Coronary artery (tissue), 2 donors: Measurements from ENCODE around the gene CNOT1.

Source experiments
- DNase-seq: peaks from one replicate; pipeline ENCODE4 v3.0.0-alpha.2; 2017; ENCODE audit warnings: low spot score
- H3K27ac ChIP-seq, 2 donors: fragments of 200-600 bp; sonication (generic); one replicate each; pipeline ENCODE4 v1.5.1; 2016 to 2019
- H3K4me3 ChIP-seq: fragments of 200-600 bp; sonication (generic); 2 replicates; pipeline ENCODE4 v1.5.1; 2016; ENCODE audit warnings: mild to moderate bottlenecking, moderate library complexity
- TF ChIP-seq, protein P1 (sequence below): fragments of 200-600 bp; sonication (generic); IDR thresholded peaks from one replicate; pipeline ENCODE4 v1.5.1; 2019; ENCODE audit warnings: antibody characterized with exemption

CNOT1 gene

DNA sequence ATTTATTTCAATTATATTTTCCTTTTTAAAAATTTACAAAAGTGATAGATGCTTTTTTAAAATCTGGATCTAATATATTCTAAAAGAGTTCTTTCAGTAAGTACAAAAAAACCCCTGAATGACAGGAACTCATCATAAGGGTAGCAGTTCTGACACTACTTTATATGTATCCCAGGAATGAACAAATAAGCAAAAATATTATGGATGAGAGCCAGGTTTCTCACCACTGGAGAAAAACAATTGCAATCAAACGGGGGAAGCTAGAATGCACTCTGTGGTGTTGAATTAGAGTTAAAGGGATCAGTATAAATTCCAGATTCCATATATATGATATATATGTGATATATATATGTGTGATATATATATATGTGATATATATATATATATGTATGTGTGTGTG lies 152.8 kb downstream of the CNOT1 start:
- H3K4me3 ChIP-seq: no peak overlapping the region
- no peak for DNase-seq
- no peak overlapping the region for H3K27ac ChIP-seq
- TF ChIP-seq, protein P1, sequence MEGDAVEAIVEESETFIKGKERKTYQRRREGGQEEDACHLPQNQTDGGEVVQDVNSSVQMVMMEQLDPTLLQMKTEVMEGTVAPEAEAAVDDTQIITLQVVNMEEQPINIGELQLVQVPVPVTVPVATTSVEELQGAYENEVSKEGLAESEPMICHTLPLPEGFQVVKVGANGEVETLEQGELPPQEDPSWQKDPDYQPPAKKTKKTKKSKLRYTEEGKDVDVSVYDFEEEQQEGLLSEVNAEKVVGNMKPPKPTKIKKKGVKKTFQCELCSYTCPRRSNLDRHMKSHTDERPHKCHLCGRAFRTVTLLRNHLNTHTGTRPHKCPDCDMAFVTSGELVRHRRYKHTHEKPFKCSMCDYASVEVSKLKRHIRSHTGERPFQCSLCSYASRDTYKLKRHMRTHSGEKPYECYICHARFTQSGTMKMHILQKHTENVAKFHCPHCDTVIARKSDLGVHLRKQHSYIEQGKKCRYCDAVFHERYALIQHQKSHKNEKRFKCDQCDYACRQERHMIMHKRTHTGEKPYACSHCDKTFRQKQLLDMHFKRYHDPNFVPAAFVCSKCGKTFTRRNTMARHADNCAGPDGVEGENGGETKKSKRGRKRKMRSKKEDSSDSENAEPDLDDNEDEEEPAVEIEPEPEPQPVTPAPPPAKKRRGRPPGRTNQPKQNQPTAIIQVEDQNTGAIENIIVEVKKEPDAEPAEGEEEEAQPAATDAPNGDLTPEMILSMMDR: no peak

DNA sequence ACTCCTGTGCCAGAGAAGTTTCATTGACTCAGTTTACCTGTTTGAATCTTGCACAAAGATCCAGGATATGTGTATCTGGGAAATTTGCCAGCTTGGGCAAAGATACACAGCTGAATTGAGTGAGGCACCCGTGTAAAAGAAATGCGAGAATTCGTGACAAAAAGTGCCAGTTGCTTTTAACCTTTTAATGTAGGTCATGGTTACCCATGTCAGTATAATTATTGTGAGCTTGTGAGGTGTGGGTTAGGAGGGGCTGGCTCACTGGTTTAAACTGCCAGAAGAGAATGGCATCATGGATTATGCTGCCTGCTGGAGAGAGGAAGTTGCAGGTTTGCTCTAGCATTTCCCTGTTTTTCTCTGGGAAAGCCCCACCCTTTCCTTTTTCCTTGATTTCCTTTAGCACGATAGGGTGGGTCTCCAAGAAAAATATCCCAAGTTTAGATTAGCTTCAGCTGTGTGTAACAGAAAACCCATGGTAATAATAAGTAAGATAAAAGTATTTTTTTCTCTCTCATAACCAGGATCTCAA lies 154.5 kb downstream of the CNOT1 start:
- Histone ChIP-seq H3K27ac (no peak overlapping the region), H3K4me3 (no peak overlapping the region)
- DNase-seq: no peak
- TF ChIP-seq, protein P1: no peak

DNA sequence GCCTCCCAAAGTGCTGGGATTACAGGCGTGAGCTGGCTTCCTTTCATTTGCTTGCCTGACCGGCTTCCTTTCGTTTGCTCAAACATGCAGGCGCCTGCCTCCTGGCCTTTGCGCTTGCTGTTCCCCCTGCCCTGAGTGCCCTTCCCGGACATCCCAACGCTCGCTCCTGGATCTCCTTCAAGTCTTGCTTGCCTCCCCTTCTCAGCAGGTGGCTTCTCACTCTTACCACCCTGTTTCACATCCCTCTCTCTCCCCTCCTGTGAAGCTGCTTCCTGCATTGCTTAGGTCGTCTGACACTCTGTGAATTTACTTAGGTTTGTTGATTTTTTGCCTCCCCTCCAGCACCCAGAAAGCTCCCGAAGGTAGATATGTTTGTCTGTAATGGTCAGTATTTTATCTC lies 155.3 kb downstream of the CNOT1 start:
- no peak for DNase-seq
- Histone ChIP-seq H3K27ac (peak overlapping the region in 1 of 2 donors; percentile 1), H3K4me3 (no peak overlapping the region)
- TF ChIP-seq, protein P1: no peak

DNA sequence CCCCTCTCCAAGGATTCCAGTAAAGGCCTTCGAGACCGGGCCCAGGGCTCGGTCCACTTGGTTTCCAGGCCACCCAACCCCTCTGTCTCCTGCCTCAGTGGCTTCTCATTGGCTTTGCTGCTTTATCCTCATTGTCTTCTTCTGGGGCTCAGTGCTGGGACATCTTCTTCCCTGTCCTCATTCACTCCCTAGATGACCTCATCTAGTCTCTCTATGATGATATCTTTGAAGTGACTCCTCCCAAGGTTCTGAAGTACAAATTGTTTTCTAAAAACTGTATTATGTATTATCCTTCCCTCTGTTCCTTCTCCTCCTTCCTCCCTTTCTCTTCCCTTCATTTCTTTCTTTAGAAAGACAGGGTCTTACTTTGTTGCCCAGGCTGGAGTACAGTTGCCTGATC lies 156.8 kb downstream of the CNOT1 start:
- TF ChIP-seq, protein P1: no peak
- H3K27ac ChIP-seq: no peak overlapping the region
- no peak overlapping the region for H3K4me3 ChIP-seq
- no peak for DNase-seq

DNA sequence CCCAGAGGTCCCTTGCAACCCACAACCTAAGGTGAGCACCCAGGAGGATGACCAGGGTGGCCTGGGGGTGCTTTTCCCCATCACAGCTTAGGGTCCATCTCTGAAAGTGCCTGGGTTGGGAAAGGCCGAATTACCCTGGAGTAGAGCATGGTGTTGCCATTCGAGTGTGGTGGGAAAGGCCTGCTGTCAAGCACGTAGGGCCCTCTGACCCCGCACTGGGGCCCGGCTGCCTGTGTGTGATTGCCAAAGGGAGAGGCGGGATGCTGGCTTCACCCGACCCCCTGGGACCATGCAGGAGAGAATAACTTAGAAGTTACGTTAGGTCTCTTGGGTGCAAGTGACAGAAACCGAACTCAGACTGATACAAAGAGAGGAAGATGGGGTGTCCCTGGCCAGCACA lies 157.4 kb downstream of the CNOT1 start:
- TF ChIP-seq, protein P1: no peak
- DNase-seq: no peak
- Histone ChIP-seq H3K4me3 (no peak overlapping the region), H3K27ac (no peak overlapping the region)

DNA sequence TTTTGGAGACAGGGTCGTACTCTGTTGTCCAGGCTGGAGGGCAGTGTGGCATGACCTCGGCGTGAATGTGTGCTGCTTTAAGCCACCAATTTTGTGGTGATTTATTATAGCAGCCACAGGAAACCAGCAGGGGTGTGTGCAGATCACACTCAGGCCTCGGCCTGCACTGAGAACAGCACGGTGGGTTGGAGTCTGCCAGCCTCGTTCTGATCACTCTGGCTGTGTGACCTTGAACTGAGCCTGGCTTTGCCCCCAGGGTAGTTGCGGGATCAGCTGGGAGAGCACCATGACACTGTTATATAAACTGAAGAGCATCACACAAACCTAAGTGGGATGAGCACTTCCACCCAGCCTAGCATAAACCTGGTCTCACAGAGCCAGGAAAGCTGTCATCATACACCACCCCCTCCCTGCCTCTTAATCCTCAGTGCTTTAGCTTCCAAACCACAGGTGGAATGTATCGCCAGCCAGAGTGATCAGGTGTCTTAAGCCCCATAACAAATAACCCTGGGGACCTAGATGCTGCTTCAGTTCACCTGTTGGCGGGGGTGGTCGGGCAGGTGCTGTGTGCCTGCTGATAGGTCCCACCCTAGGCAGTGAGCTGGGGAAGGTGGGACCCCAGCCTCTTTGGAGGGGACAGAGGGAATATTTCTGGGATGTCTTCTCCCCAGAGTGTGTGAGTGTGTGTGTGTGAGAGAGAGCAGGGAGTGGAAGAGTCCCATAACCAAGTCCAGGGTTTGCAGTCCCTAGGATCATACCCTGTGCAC lies 158.2 kb downstream of the CNOT1 start:
- no peak for DNase-seq
- TF ChIP-seq, protein P1: no peak
- Histone ChIP-seq H3K4me3 (no peak overlapping the region), H3K27ac (no peak overlapping the region)
